Liver (tissue), 3 donors: ENCODE data around the gene ZNF697.
A peak's percentile ranks its signal among the peaks of the same experiment; 100 is the strongest.

Experiments used
- CTCF ChIP-seq: fragments of 150-350 bp; IDR thresholded peaks from 2 replicates; pipeline ENCODE4 v1.5.1; 2017; ENCODE audit warnings: improper control_type of control experiment, low read depth, low read length; ENCODE audit not compliant: missing input control
- EGR1 ChIP-seq, 2 donors: IDR thresholded peaks; 2 replicates each; pipeline ENCODE4 v1.6.1; 2016 to 2018; ENCODE audit warnings: antibody characterized with exemption in 2 of 2, low read depth in 2 of 2
- FOXA1 ChIP-seq: IDR thresholded peaks from 2 replicates; pipeline ENCODE4 v1.6.1; 2016; ENCODE audit warnings: antibody characterized with exemption
- HNF4G ChIP-seq: IDR thresholded peaks from 2 replicates; pipeline ENCODE4 v1.6.1; 2016; ENCODE audit warnings: antibody characterized with exemption
- JUND ChIP-seq, 2 donors: IDR thresholded peaks; 2 replicates each; pipeline ENCODE4 v1.6.1; 2016; ENCODE audit warnings: antibody characterized with exemption in 2 of 2
- NR2F2 ChIP-seq: IDR thresholded peaks from 2 replicates; pipeline ENCODE4 v1.6.1; 2016; ENCODE audit warnings: antibody characterized with exemption
- RAD21 ChIP-seq, 2 donors: IDR thresholded peaks; 2 replicates each; pipeline ENCODE4 v1.6.1; 2016; ENCODE audit warnings: antibody characterized with exemption in 2 of 2, mild to moderate bottlenecking in 2 of 2
- REST ChIP-seq: IDR thresholded peaks from 2 replicates; pipeline ENCODE4 v1.6.1; 2016; ENCODE audit warnings: antibody characterized with exemption, mild to moderate bottlenecking
- RXRA ChIP-seq, 2 donors: IDR thresholded peaks; 2 replicates each; pipeline ENCODE4 v1.6.1; 2017 to 2018; ENCODE audit warnings: antibody characterized with exemption in 2 of 2, mild to moderate bottlenecking in 1 of 2
- SP1 ChIP-seq: IDR thresholded peaks from 2 replicates; pipeline ENCODE4 v1.6.1; 2018; ENCODE audit warnings: antibody characterized with exemption, mild to moderate bottlenecking
- YY1 ChIP-seq: IDR thresholded peaks from 2 replicates; pipeline ENCODE4 v1.6.1; 2016; ENCODE audit warnings: antibody characterized with exemption, mild to moderate bottlenecking
- TF ChIP-seq, protein P1 (sequence below): IDR thresholded peaks from 2 replicates; pipeline ENCODE4 v1.6.1; 2016; ENCODE audit warnings: antibody characterized with exemption
- TF ChIP-seq, protein P2 (sequence below): IDR thresholded peaks from 2 replicates; pipeline ENCODE4 v1.6.1; 2016; ENCODE audit warnings: antibody characterized with exemption
- TF ChIP-seq, protein P3 (sequence below): IDR thresholded peaks from 2 replicates; pipeline ENCODE4 v1.6.1; 2016; ENCODE audit warnings: antibody characterized with exemption
- donor health status: healthy.
- donor health status: healthy.

GRCh38 chr1:119660253-119661083 lies 12.4 kb upstream of the ZNF697 start:
- TF ChIP-seq, protein P1, sequence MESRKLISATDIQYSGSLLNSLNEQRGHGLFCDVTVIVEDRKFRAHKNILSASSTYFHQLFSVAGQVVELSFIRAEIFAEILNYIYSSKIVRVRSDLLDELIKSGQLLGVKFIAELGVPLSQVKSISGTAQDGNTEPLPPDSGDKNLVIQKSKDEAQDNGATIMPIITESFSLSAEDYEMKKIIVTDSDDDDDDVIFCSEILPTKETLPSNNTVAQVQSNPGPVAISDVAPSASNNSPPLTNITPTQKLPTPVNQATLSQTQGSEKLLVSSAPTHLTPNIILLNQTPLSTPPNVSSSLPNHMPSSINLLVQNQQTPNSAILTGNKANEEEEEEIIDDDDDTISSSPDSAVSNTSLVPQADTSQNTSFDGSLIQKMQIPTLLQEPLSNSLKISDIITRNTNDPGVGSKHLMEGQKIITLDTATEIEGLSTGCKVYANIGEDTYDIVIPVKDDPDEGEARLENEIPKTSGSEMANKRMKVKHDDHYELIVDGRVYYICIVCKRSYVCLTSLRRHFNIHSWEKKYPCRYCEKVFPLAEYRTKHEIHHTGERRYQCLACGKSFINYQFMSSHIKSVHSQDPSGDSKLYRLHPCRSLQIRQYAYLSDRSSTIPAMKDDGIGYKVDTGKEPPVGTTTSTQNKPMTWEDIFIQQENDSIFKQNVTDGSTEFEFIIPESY: no peak
- TF ChIP-seq CTCF (no peak), JUND (IDR thresholded peaks at IDR 0.05) (no peak), RAD21 (IDR thresholded peaks at IDR 0.05) (peak; percentile 17 to 34), SP1 (peak; percentile 59), HNF4G (no peak), NR2F2 (no peak), RXRA (IDR thresholded peaks at IDR 0.05) (peak in 1 of 2 donors; percentile 26), REST (peak; percentile 67), FOXA1 (no peak), EGR1 (IDR thresholded peaks at IDR 0.05; ENCODE audit: low read depth in 2 of 2) (no peak), YY1 (no peak)
- TF ChIP-seq, protein P2, sequence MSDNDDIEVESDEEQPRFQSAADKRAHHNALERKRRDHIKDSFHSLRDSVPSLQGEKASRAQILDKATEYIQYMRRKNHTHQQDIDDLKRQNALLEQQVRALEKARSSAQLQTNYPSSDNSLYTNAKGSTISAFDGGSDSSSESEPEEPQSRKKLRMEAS: no peak
- TF ChIP-seq, protein P3, sequence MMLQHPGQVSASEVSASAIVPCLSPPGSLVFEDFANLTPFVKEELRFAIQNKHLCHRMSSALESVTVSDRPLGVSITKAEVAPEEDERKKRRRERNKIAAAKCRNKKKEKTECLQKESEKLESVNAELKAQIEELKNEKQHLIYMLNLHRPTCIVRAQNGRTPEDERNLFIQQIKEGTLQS: no peak
